Fibroblast of skin of right biceps (primary cell): Measurements from ENCODE around the gene GBP4.
A peak's percentile ranks its signal among the peaks of the same experiment; 100 is the strongest.

Experiments
- DNase-seq: peaks from one replicate; pipeline ENCODE4 v3.0.0-alpha.2; 2013

The GBP4 gene

DNA sequence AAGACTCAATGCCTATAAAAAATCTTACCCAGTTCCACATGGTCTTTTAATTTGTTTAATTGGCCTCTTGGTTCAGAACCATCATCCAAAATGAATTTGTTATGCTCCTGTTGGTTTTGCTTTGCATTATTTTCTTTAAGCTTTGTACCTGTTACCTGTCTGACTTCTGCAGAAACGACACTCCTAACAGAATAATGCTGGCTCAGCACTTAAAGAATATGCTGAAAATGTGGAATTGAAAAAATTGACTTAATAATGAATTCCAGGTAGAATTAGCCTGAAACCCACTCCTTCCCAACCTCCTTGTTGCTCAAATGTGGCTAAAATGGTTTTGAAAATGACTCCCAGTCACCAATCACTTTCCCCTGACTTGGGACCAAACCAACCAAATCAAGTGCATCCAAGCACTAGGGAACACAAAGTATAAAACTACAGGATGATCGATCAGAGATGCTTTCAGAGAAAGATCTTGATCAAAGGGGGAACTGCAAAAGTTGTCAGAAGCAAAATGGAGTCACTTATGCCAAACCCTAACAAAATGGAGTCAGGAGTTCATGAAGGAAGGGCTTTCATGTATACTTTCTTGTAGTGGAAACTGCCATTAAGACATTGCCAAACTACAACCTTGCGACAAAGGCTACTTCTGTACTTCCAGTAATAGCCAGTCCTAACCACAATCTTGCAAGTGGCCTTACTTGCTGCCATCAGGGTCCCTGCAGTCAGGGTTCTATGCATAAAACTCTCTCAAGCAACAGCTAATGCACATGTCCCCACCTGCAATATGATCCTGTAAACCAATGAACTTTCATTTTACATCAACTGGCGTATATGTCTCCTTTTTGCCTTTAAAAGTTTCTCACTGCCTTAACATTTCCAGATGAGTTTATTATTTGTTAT is 28.3 kb downstream of the GBP4 start:
- DNase-seq, result no peak

DNA sequence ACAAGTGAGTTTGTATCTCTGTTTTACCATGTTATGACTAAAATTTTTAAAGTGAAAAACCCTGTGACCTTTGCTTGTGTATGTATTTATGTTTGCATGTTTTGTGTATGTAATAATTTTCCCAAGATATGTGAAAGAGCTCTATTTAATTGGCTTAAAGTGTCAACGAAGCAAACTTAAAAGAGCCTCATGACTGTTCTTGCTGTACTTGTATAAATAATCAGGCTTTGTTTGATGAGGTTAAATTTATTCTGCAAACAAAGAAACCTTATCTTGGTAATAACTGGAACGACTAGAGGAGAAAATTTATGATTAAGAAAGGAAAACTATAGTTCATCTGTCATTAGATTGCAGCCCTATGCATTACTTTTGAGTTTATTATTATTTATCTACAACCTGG is 29.6 kb downstream of the GBP4 start:
- no peak for DNase-seq

DNA sequence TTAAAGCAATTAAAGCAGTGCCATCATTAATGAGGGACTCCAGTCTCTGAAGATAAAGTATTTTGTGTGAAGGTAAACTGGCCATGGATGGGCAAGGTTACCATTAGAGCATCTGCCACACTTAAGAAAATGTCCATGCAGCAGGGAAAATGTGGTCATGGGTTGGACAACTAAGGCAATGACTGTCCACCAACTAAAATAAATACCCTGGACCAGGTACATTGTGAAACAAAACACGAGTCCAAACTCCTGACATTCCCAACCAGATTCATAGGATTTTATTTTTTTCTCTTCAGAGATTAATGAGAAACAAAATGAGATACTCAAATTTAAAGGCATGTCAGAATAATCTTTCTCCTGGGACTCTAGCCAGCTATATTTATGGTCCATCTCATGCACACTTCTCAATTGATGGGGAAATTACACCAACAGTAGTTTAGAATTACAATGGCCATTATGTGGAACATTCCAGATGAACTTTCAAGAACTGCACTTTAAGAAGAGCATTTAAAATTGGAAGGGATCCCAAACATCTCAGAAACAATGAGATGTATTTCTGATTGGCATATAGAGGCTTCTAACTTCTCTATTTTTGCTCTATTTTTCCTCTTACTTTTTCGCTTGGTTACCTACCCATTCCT is 31.0 kb downstream of the GBP4 start:
- no peak for DNase-seq

DNA sequence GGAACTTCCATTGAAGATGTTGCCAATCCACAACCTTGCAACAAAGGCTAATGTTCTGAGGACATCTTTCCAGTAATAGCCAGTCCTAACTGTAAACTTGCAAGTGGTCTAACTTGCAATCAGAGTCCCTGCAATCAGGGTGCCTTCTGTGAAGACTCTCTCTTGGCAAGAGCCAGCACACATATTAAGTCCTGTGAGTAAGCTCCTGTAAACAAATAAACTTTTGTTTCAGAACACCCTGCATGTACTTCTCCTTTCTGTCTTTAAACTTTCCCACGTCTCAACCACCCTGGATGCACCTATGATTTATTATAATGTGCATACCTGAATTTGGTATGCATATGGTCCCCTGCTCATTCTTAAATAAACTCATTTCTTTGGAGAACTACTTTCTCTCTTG is 32.0 kb downstream of the GBP4 start:
- no peak for DNase-seq

DNA sequence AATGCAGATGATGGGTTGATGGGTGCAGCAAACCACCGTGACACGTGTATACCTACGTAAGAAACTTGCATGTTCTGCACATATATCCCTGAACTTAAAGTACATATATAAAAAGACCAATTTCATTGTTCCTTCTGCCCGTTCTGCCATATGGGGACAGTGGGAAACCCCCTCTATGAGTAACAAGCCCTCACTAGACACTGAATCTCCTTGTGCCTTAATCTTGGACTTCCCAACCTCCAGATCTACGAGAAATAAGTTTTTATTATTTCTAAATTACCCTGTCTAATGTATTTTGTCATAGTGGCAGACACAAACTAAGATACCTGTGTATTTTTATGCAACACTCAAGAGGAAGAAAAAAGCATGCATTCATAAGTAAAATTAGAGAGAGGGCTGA is 32.9 kb downstream of the GBP4 start:
- no peak for DNase-seq

DNA sequence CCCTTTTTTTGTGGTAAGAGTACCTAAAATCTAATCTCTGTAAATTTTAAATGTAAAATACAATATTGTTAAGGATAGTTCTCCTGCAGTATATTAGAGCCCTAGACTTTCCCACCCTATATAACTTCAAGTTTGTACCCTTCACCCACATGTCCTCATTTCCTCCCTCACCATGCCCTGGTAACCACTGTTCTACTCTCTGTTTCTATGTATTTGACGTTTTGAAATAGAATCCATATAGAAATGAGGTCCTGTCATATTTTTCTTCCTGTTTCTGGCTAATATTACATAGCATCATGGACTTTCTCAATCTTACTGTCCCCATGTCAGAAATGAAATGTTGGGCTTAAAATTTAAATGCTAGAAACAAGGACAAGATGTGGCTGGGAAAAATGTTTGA is 47.7 kb downstream of the GBP4 start:
- no peak for DNase-seq

DNA sequence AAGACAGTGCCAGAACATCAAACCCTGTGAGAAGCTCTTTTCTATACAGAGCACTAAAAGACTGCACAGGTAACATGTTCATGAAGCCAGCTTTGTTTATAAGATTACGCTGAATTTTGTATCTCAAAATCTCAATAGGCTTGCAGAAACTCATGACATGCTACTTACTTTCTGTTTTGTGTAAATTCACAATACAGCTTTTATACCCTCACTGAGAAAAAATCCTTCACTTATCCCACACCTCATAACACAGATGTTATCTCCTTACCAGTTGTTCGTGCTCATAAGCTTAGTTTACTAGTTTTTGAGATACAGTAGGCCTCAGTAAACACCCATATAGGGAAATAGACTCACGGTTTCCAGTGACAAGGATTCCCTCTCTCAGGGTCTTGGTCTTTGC is 48.8 kb downstream of the GBP4 start:
- no peak for DNase-seq

DNA sequence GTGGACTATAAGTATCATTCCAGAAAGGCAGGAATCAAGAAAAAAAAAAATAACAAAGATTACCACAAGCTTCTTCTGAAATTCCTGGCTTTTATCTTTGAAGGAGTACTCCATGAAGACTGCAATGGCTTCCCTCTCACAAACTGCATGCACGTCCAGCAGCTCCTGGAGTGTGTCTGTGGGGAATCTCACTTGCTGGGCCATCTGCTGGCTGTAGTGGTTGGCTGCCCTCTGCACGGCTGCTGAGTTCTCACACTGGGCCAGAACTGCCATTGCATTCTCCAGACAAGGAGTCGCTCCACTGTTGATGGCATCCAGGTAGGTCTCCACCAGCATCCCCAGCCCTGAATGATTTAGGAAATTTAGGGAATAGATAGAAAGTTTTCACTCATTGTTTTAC is 49.5 kb downstream of the GBP4 start:
- DNase-seq, result peak; percentile 34

DNA sequence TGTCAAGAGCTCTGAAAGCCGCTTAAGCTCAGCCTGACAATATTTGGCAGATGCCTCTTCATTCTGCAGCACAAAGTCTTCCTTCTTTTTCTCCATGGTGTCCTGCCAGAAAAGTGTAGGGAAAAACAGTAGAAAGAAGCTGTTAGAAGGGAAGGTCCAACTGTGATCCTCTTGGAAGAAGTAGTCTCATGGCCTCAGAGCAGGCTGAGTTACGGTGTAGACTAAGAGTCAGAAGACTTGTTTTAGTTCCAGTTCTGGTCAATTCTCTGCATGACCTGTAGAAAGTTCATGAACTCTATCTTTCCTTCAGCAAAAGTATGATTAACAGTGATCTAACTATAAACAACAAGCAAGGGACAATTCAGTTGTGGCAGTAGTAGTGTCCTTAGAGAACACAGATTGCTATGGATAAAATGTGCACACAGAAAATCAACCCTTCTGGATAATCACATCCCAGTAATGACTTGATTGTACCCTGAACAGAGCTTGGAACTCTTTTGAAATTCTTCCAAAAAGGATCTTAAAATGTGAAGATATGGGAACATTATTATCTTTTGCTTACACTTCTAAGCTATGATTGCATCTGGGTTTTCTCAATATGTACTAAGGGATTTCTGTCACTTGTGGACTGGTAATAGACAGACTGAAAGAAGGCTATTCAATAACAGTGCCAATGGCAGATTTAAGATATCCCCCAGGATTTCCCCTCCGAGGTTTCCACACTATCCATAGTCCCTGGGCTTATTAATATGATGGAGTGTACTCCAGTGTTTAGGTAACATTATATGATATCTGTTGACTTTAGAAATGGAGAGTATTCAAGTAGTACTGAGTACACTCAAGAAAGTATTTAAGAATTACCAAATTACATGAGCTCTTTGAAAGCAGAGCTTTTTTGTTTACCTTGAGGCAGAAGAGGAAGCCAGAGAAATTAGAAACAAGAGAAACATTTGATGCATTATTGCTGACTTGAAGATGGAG is 50.8 kb downstream of the GBP4 start:
- DNase-seq, result no peak

DNA sequence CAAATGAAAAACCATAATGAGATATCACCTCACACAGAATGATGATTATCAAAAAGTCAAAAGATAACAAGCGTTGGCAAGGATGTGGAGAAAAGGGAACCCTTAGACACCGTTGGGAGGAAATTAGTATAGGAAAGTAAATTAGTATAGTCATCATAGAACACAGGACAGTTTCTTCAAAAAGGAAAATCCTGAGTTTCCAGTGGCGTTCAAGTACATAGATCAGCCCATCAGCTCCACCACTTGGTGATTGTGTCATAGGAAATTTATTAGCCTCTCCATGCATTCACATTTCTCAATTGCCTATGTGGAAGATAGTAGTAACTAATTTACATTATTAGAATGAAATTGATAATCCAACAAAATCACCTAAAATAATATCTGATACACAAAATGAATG is 52.0 kb downstream of the GBP4 start:
- DNase-seq, result no peak

DNA sequence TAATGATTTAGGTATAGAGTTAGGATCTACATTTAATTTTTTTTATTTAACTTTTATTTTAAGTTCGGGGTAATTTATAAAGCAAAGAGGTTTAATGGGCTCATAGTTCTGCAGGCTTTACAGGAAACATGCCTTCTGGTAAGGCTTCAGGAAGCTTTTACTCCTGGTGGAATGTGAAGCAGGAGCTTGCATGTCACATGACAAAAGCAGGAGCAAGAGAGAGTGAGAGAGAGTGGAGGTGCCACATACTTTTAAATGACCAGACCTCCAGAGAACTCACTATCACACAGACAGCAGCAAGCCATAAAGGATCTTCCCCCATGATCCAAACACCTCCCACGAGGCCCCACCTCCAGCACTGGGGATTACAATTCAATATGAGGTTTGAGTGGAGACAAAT is 55.3 kb downstream of the GBP4 start:
- DNase-seq, result no peak

DNA sequence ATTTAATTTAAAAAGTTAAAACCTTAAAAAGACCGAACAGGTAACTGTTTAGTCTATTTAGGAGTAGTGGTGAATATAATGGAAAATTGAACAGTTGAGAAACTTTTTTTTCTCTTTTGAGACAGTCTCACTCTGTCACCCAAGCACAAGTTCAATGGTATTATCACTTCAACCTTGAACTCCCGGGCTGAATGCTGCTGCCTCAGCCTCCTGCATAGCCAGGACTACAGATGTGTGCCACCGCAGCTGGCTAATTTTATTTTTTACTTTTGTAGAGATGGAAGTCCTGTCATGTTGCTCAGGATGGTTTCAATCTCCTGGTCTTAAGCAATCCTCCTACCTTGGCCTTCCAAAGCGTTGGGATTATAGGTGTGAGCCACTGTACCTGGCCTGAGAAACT is 56.6 kb downstream of the GBP4 start:
- DNase-seq, result no peak

DNA sequence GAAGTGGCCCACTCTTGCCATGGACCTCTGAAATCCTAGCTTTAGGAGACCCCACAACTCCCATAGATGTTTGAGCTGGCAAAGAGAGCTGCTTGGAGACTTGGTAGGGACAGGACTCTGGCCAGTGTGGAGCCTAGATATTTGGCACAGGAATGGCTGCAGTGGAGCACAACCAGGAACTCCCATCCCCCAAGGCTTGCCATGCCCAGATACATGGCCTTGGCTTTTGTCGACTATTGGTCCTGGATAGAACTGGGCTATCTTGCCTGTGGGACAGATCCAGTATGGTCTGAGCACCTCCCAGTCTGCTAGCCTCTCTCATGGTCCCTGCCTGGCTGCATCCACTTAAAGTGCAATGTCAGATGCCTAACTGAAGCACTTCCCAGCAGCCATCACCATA is 65.0 kb downstream of the GBP4 start:
- DNase-seq, result no peak
